ENCODE data around the gene ANKRD18B.
"Not testable (repeated sequence)": the region's sequence is repeated elsewhere in the genome, so short reads cannot be mapped to it uniquely, and the experiment has no call there.

ANKRD18B gene

GRCh38 chr9:33524306-33524947 is 376 bp downstream of the ANKRD18B start:
- peak overlapping the region; percentile 77 for H3K4me3 ChIP-seq (ENCODE audit: low read length)
- DNase-seq (ENCODE audit: low read depth): peak; percentile 20
- no peak for TF ChIP-seq CTCF (IDR thresholded peaks at IDR 0.05; ENCODE audit: insufficient read depth, low read depth, low read length, missing control alignments)

GRCh38 chr9:33528069-33528468 is 4.0 kb downstream of the ANKRD18B start:
- not testable (repeated sequence) for H3K4me3 ChIP-seq (ENCODE audit: low read length); DNase-seq (ENCODE audit: low read depth)

GRCh38 chr9:33533958-33534357 is 9.9 kb downstream of the ANKRD18B start:
- H3K4me3 ChIP-seq (ENCODE audit: low read length); DNase-seq (ENCODE audit: low read depth): not testable (repeated sequence)

- no peak for DNase-seq (ENCODE audit: low read depth)
- no peak for TF ChIP-seq CTCF (IDR thresholded peaks at IDR 0.05; ENCODE audit: insufficient read depth, low read depth, low read length, missing control alignments)
- no peak overlapping the region for H3K4me3 ChIP-seq (ENCODE audit: low read length)
Observed at GRCh38 chr9:33535541-33535940, 11.5 kb downstream of the ANKRD18B start.

- H3K4me3 ChIP-seq (ENCODE audit: low read length); DNase-seq (ENCODE audit: low read depth): not testable (repeated sequence)
Observed at GRCh38 chr9:33543463-33543862, 19.4 kb downstream of the ANKRD18B start.

- not testable (repeated sequence) for DNase-seq (ENCODE audit: low read depth); H3K4me3 ChIP-seq (ENCODE audit: low read length)
Observed at GRCh38 chr9:33545715-33546114, 21.7 kb downstream of the ANKRD18B start.

GRCh38 chr9:33548816-33549215 is 24.8 kb downstream of the ANKRD18B start:
- not testable (repeated sequence) for H3K4me3 ChIP-seq (ENCODE audit: low read length)
- peak; percentile 33 for DNase-seq (ENCODE audit: low read depth)

- not testable (repeated sequence) for H3K4me3 ChIP-seq (ENCODE audit: low read length)
- DNase-seq (ENCODE audit: low read depth): peak; percentile 11
Observed at GRCh38 chr9:33549418-33549817, 25.4 kb downstream of the ANKRD18B start.

- not testable (repeated sequence) for H3K4me3 ChIP-seq (ENCODE audit: low read length); DNase-seq (ENCODE audit: low read depth)
Observed at GRCh38 chr9:33551183-33551582, 27.1 kb downstream of the ANKRD18B start.

GRCh38 chr9:33552315-33552725 is 28.3 kb downstream of the ANKRD18B start:
- DNase-seq (ENCODE audit: low read depth): peak; percentile 70

GRCh38 chr9:33560217-33560616 is 36.2 kb downstream of the ANKRD18B start:
- not testable (repeated sequence) for H3K4me3 ChIP-seq (ENCODE audit: low read length)
- DNase-seq (ENCODE audit: low read depth): peak; percentile 55

More at GRCh38 chr9:33552315-33552725, 28.3 kb downstream of the ANKRD18B start:
- H3K4me3 ChIP-seq (ENCODE audit: low read length): not testable (repeated sequence)

- not testable (repeated sequence) for H3K4me3 ChIP-seq (ENCODE audit: low read length)
- DNase-seq (ENCODE audit: low read depth): peak; percentile 6
Observed at GRCh38 chr9:33562196-33562595, 38.1 kb downstream of the ANKRD18B start.

- H3K4me3 ChIP-seq (ENCODE audit: low read length); DNase-seq (ENCODE audit: low read depth): not testable (repeated sequence)
Observed at GRCh38 chr9:33567776-33568175, 43.7 kb downstream of the ANKRD18B start.

GRCh38 chr9:33577786-33578185 is 53.7 kb downstream of the ANKRD18B start:
- DNase-seq (ENCODE audit: low read depth); H3K4me3 ChIP-seq (ENCODE audit: low read length): not testable (repeated sequence)

GRCh38 chr9:33579996-33580395 is 55.9 kb downstream of the ANKRD18B start:
- not testable (repeated sequence) for DNase-seq (ENCODE audit: low read depth); H3K4me3 ChIP-seq (ENCODE audit: low read length)

GRCh38 chr9:33582686-33583085 is 58.6 kb downstream of the ANKRD18B start:
- not testable (repeated sequence) for DNase-seq (ENCODE audit: low read depth)

GRCh38 chr9:33586128-33586527 is 62.1 kb downstream of the ANKRD18B start:
- DNase-seq (ENCODE audit: low read depth): not testable (repeated sequence)

More at GRCh38 chr9:33582686-33583085, 58.6 kb downstream of the ANKRD18B start:
- not testable (repeated sequence) for H3K4me3 ChIP-seq (ENCODE audit: low read length)

GRCh38 chr9:33587799-33588198 is 63.7 kb downstream of the ANKRD18B start:
- DNase-seq (ENCODE audit: low read depth); H3K4me3 ChIP-seq (ENCODE audit: low read length): not testable (repeated sequence)

More at GRCh38 chr9:33586128-33586527, 62.1 kb downstream of the ANKRD18B start:
- not testable (repeated sequence) for H3K4me3 ChIP-seq (ENCODE audit: low read length)
